ENCODE results near the gene CDH12. TPM values are rescaled to one million over a fixed set of nuclear protein-coding genes. Genes with fewer than 3 reads are reported as not detected.

Gene CDH12
- total RNA-seq, 1 experiment from 2014 or later, result not detected

DNA sequence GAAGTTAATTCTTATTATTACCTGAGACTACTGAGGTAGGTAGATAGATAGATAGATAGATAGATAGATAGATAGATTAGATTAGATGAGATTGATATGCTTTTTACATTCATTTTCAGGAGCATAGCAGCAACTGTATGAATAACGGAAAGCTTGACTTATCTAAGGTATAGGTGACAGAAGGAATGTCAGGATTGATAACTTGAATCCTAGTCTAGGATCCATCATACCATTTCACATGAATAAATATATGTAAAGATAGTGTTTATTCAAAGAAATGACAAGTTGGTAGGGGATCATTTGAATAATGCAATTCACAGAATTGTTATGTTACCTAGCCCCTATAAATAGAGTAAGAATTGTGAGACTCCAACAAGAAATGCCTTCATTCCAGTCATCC lies 1008.2 kb downstream of the CDH12 start:
- Histone ChIP-seq H4K20me1 (ENCODE audit: control insufficient read depth, insufficient read depth, insufficient read length) (no peaks in the 10 kb centered on the region), H3K23ac (ENCODE audit: insufficient read length, low read depth, low read length) (no peak overlapping the region), H3K4me1 (ENCODE audit: insufficient read depth, low read length) (no peaks in the 10 kb centered on the region), H2BK120ac (ENCODE audit: low read depth, low read length, poor library complexity, severe bottlenecking) (no peak overlapping the region), H3K56ac (ENCODE audit: insufficient read length, low read depth, low read length) (no peak overlapping the region), H2BK15ac (ENCODE audit: low read depth, low read length) (no peak overlapping the region), H3K18ac (ENCODE audit: insufficient read length, low read depth, low read length) (no peak overlapping the region), H4K91ac (ENCODE audit: insufficient read length, low read depth, low read length) (no peak overlapping the region), H2AFZ (ENCODE audit: low read length) (no peak overlapping the region), H3K23me2 (ENCODE audit: insufficient read length, low read depth, low read length, poor library complexity, severe bottlenecking) (no peaks in the 10 kb centered on the region), H3K79me2 (ENCODE audit: insufficient read depth, low read length) (no peaks in the 10 kb centered on the region), H3K4ac (ENCODE audit: low read depth, low read length) (no peak overlapping the region), H2BK20ac (ENCODE audit: low read depth, low read length, poor library complexity, severe bottlenecking) (no peak overlapping the region), H2AK5ac (ENCODE audit: insufficient read length, low read length) (no peak overlapping the region), H4K8ac (replicated peaks; ENCODE audit: insufficient read length, low read depth, low read length) (no peak overlapping the region), H2BK12ac (ENCODE audit: insufficient read length, low read depth, low read length) (no peak overlapping the region), H3K79me1 (ENCODE audit: insufficient read depth, low read depth, low read length, poor library complexity, severe bottlenecking) (no peaks in the 10 kb centered on the region), H2BK5ac (ENCODE audit: insufficient read length, low read length) (no peak overlapping the region), H3K9ac (ENCODE audit: extremely low read depth, insufficient read length, low read length) (no peak overlapping the region), H3T11ph (ENCODE audit: low read length) (no peak overlapping the region), H3K27me3 (ENCODE audit: insufficient read depth, low read length) (no peaks in the 10 kb centered on the region), H3K27ac (ENCODE audit: insufficient read length, low read depth, low read length) (no peak overlapping the region), H4K5ac (ENCODE audit: insufficient read length, low read depth, low read length) (no peak overlapping the region), H3K14ac (ENCODE audit: insufficient read depth, low read length) (no peak overlapping the region), H3K4me2 (ENCODE audit: insufficient read depth, insufficient read length, low read length) (no peak overlapping the region), H3K9me3 (ENCODE audit: control insufficient read depth, low read depth, low read length) (no peaks in the 10 kb centered on the region)
- Mint-ChIP-seq H3K36me3 (ENCODE audit: insufficient read depth in 1 of 3, low read depth in 3 of 3) (no peaks in the 10 kb centered on the region; a peak in 1 of 7 replicates), H3K9me3 (no peaks in the 10 kb centered on the region; a peak in 1 of 5 replicates), H3K4me3 (no peak overlapping the region), H3K4me1 (no peaks in the 10 kb centered on the region; a peak in 1 of 4 replicates), H3K27me3 (ENCODE audit: low read depth) (no peaks in the 10 kb centered on the region), H3K27ac (no peak overlapping the region)
- no peak for DNase-seq
- TF ChIP-seq, protein P1, sequence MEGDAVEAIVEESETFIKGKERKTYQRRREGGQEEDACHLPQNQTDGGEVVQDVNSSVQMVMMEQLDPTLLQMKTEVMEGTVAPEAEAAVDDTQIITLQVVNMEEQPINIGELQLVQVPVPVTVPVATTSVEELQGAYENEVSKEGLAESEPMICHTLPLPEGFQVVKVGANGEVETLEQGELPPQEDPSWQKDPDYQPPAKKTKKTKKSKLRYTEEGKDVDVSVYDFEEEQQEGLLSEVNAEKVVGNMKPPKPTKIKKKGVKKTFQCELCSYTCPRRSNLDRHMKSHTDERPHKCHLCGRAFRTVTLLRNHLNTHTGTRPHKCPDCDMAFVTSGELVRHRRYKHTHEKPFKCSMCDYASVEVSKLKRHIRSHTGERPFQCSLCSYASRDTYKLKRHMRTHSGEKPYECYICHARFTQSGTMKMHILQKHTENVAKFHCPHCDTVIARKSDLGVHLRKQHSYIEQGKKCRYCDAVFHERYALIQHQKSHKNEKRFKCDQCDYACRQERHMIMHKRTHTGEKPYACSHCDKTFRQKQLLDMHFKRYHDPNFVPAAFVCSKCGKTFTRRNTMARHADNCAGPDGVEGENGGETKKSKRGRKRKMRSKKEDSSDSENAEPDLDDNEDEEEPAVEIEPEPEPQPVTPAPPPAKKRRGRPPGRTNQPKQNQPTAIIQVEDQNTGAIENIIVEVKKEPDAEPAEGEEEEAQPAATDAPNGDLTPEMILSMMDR (conservative IDR thresholded peaks at IDR 0.05), result no peak
- WGBS (ENCODE audit: extremely low coverage, insufficient read length, low lambda C conversion rate), result no CpG with 5 or more reads among the region's 1 CpG
